HL-60 (cell line): Measurements from ENCODE around the gene EP400.

ENCODE experiments used
- DNase-seq, 2 experiments: peaks; one replicate each; pipeline ENCODE4 v3.0.0-alpha.2; 2010 to 2020; ENCODE audit warnings: low read depth in 1 of 2, low spot score in 1 of 2
- H3K27ac ChIP-seq: fragments of 250-450 bp; sonication (Bioruptor Pico); replicated peaks from 2 replicates; pipeline ENCODE4 v1.5.1; 2020; ENCODE audit warnings: mild to moderate bottlenecking, moderate library complexity
- H3K27me3 ChIP-seq: fragments of 250-450 bp; sonication (Bioruptor Pico); 2 replicates; pipeline ENCODE4 v1.5.1; 2021; ENCODE audit warnings: mild to moderate bottlenecking, moderate library complexity; ENCODE audit not compliant: insufficient read depth, poor library complexity, severe bottlenecking
- H3K4me3 ChIP-seq: replicated peaks from 2 replicates; pipeline ENCODE4 v1.5.1; 2011; ENCODE audit warnings: mild to moderate bottlenecking, control low read depth, low read length; ENCODE audit not compliant: insufficient read depth
- GABPA ChIP-seq: IDR thresholded peaks from 2 replicates; pipeline ENCODE4 v1.6.1; 2012; ENCODE audit warnings: low read depth
- POLR2AphosphoS5 ChIP-seq: IDR thresholded peaks from 2 replicates; pipeline ENCODE4 v1.6.1; 2012; ENCODE audit warnings: low read depth
- REST ChIP-seq: IDR thresholded peaks from 2 replicates; pipeline ENCODE4 v1.6.1; 2012; ENCODE audit warnings: low read depth; ENCODE audit not compliant: insufficient replicate concordance
- SPI1 ChIP-seq: IDR thresholded peaks from 2 replicates; pipeline ENCODE4 v1.6.1; 2012; ENCODE audit warnings: low read depth, mild to moderate bottlenecking, borderline replicate concordance
- TF ChIP-seq, protein P1 (sequence below): IDR thresholded peaks from one replicate; pipeline ENCODE4 v1.5.1; 2011; ENCODE audit warnings: low read length, control low read depth, inconsistent platforms; ENCODE audit not compliant: insufficient read depth

Gene EP400

DNA sequence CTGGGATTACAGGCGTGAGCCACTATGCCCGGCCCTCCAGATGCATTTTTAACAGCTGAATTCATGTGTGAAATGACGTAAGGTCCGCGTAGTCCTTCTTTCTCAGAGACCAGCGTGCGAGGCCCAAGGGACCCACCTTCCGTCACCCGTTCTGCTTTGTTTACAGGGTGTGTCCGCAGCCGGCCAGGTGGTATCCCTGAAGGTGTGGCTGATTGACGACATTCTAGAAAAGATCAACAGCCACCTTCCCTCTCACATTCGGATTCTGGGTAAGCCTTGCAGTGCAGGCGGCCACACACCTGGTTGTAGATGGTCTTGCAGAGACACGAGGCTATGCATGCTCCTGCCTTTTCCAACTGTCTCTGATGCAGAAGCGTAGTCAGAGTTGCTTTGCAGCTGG lies 10.7 kb upstream of the EP400 start:
- H3K4me3 ChIP-seq: no peak overlapping the region
- TF ChIP-seq POLR2AphosphoS5: no peak
- TF ChIP-seq, protein P1, sequence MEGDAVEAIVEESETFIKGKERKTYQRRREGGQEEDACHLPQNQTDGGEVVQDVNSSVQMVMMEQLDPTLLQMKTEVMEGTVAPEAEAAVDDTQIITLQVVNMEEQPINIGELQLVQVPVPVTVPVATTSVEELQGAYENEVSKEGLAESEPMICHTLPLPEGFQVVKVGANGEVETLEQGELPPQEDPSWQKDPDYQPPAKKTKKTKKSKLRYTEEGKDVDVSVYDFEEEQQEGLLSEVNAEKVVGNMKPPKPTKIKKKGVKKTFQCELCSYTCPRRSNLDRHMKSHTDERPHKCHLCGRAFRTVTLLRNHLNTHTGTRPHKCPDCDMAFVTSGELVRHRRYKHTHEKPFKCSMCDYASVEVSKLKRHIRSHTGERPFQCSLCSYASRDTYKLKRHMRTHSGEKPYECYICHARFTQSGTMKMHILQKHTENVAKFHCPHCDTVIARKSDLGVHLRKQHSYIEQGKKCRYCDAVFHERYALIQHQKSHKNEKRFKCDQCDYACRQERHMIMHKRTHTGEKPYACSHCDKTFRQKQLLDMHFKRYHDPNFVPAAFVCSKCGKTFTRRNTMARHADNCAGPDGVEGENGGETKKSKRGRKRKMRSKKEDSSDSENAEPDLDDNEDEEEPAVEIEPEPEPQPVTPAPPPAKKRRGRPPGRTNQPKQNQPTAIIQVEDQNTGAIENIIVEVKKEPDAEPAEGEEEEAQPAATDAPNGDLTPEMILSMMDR: no peak
- no peak for TF ChIP-seq REST
- no peak for TF ChIP-seq SPI1
- TF ChIP-seq GABPA: no peak
- no peaks in the 10 kb centered on the region for H3K27me3 ChIP-seq
- no peak overlapping the region for H3K27ac ChIP-seq
- DNase-seq: no peak

DNA sequence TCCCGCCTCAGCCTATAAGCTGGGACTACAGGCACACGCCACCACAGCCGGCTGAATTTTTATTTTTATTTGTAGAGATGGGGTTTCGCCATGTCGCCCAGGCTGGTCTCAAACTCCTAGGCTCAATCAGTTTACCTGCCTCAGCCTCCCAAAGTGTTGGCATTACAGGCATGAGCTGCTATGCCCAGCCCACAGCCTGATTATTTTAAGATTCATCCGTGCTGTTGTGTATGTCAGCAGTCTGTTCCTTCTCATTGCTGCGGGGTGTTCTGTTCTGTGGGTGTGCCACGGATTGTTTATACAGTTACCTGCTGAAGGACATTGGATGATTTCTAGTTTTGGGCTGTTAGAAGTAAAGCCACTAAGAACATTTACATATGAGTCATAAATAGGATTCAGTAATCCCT lies 9.6 kb upstream of the EP400 start:
- no peaks in the 10 kb centered on the region for H3K27me3 ChIP-seq
- no peak overlapping the region for H3K4me3 ChIP-seq
- no peak for TF ChIP-seq REST
- TF ChIP-seq POLR2AphosphoS5: no peak
- no peak for TF ChIP-seq SPI1
- TF ChIP-seq, protein P1: no peak
- TF ChIP-seq GABPA: no peak
- no peak for DNase-seq
- H3K27ac ChIP-seq: no peak overlapping the region

GRCh38 chr12:131941116-131941986 lies 8.4 kb upstream of the EP400 start:
- TF ChIP-seq SPI1 (no peak), POLR2AphosphoS5 (peak; percentile 67)
- Histone ChIP-seq H3K27ac (no peak overlapping the region), H3K4me3 (no peak overlapping the region), H3K27me3 (no peaks in the 10 kb centered on the region)
- no peak for DNase-seq

GRCh38 chr12:131941987-131942341 lies 7.8 kb upstream of the EP400 start:
- Histone ChIP-seq H3K4me3 (no peak overlapping the region), H3K27me3 (no peaks in the 10 kb centered on the region), H3K27ac (no peak overlapping the region)
- no peak for DNase-seq
- TF ChIP-seq POLR2AphosphoS5: no peak; the same call in 1 of the 2 replicates
- no peak for TF ChIP-seq REST
- TF ChIP-seq, protein P1: no peak
- TF ChIP-seq GABPA: no peak
